KOPT-K1 (cell line): ENCODE data around the gene NCDN.

Source experiments
- H3K27ac ChIP-seq: fragments of 200-600 bp; sonication (generic); 2 replicates; pipeline ENCODE4 v1.5.1; 2016; ENCODE audit warnings: antibody characterized with exemption, mild to moderate bottlenecking, low read depth, low read length; ENCODE audit not compliant: poor library complexity, severe bottlenecking
- H3K36me3 ChIP-seq: fragments of 200-600 bp; sonication (generic); 2 replicates; pipeline ENCODE4 v1.5.1; 2017; ENCODE audit warnings: antibody characterized with exemption, mild to moderate bottlenecking, low read length, moderate library complexity; ENCODE audit not compliant: insufficient read depth
- H3K9me3 ChIP-seq: fragments of 200-600 bp; sonication (generic); 2 replicates; pipeline ENCODE4 v1.5.1; 2017; ENCODE audit warnings: antibody characterized with exemption, low read length, mild to moderate bottlenecking; ENCODE audit not compliant: insufficient read depth, poor library complexity, severe bottlenecking

The NCDN gene

DNA sequence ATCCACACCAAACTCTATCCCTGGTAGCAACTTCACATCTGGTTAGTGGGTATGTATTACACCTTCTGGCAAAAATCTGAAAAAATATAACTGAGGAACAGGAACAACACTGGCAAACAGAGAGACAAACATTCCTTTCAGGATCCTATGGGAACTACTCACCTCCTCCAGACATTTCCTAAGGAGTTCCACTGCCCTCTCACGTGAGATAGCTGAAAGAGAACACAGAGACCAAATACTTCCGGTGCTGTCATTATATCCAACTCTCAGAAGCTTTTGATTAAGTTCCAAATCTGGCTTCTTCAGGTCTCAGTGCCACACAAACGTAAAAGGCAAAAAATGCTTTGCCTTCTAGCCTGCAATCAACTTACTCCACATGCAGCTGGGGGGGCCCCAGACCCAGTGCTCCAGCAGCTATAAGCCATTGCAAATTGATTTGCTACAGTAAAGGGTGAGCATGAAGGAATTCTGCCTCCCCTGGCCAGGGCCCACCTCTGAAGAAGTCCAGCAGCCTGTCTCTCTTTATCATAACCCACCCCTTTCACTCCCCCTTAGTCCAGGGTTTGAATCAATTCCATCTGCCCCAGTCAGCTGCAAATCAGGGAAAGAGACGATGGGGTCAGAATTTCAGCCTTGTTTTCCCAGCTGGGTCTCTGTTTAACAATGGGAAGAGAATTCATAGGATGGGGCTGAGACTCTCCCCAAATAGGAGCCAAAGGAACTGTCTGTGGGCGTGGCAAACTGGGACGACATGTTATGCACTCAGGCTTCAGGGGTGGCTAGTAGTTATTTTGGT lies 47.7 kb downstream of the NCDN start:
- Histone ChIP-seq H3K9me3 (no peaks in the 10 kb centered on the region), H3K27ac (no peak overlapping the region), H3K36me3 (peaks cover 98% of the 10 kb centered on the region)

- no peaks in the 10 kb centered on the region for H3K9me3 ChIP-seq
- H3K36me3 ChIP-seq, result peaks cover 98% of the 10 kb centered on the region
- no peak overlapping the region for H3K27ac ChIP-seq
These were observed 48.2 kb downstream of the NCDN start for GRCh38 chr1:35605867-35606182.

DNA sequence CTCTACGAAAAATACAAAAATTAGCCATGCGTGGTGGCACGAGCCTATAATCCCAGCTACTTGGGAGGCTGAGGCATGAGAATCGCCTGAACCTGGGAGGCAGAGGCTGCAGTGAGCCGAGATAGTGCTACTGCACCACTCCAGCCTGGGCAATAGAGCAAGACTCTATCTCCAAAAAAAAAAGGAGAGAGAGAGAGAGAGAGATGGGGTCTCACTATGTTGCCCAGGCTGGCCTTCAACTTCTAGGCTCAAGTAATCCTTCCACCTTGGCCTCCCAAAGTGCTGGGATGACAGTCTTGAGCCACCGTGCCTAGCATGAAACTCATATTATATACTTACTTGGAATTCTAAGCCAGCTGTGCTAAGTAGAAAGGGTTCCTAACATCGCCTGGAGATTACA lies 54.1 kb downstream of the NCDN start:
- H3K27ac ChIP-seq, result no peak overlapping the region
- H3K36me3 ChIP-seq, result peaks cover 98% of the 10 kb centered on the region
- no peaks in the 10 kb centered on the region for H3K9me3 ChIP-seq

- Histone ChIP-seq H3K9me3 (no peaks in the 10 kb centered on the region), H3K36me3 (peaks cover 100% of the 10 kb centered on the region)
These were observed 57.8 kb downstream of the NCDN start for GRCh38 chr1:35615440-35615839.

More at GRCh38 chr1:35615440-35615839, 57.8 kb downstream of the NCDN start:
- H3K27ac ChIP-seq, result no peak overlapping the region
